ENCODE results near the gene CTNS. TPM values are rescaled to one million over a fixed set of nuclear protein-coding genes. Genes with fewer than 3 reads are reported as not detected.

Gene CTNS
- polyA plus RNA-seq, 1 donor from 2014 or later, result 8.8 TPM

DNA sequence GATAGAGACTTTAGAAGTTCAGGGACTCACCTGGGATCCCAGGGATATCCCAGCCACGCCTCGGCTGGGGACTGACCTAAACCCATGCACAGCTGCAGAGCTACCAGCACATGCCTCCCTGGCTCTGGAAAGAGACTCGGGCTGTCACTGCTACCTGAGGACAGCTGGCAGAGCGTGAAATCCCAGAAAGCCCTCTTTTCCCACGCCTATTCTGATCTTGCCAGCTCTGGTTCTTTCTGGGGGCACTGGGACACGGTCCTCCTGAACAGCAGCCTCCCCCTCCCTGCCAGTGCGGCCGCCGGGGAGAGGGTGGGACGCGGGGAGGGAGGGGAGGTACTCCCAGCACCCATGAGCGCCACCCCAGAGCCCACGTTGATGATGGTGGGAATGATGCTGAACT lies 48.6 kb downstream of the CTNS start:
- Histone ChIP-seq H3K79me2 (replicated peaks; ENCODE audit: insufficient read depth, low read length) (no peaks in the 10 kb centered on the region), H3K9ac (ENCODE audit: low read length) (no peak overlapping the region)

DNA sequence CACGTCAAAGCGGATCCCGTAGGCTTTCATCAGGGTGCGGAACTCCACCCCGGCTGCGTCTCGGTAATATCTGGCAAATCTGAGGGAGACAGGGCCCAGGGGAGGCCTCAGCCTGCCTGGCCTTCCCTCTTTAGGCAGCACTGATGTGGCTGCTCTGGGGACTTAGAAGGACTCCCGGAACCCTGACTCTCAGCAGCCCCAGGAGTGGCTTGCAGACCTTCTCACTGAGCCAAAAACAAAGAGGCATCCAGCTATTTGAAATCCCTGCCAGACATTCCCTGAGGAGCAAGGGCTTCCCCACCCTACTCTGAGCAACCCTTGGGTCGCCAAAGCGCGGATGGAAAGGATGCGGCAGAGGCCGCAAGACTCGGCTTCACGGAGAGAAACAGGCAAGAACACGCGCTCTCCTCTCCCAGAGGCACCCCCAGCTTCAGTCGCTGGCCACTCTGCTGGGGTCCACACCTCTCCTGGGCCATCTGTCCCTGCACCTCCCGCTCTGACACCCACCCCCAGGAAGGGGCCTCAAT lies 51.5 kb downstream of the CTNS start:
- H3K27ac ChIP-seq (ENCODE audit: low read length), result no peak overlapping the region
- H3K79me2 ChIP-seq (replicated peaks; ENCODE audit: insufficient read depth, low read length), result no peaks in the 10 kb centered on the region
- TF ChIP-seq EZH2 (IDR thresholded peaks at IDR 0.05; ENCODE audit: borderline replicate concordance, insufficient read depth, low read length, poor library complexity, severe bottlenecking) (no peak), RAD21 (conservative IDR thresholded peaks at IDR 0.05) (no peak), TAF1 (IDR thresholded peaks at IDR 0.05; ENCODE audit: low read depth) (no peak), SMC3 (conservative IDR thresholded peaks at IDR 0.05; ENCODE audit: poor library complexity) (no peak), POLR2AphosphoS5 (IDR thresholded peaks at IDR 0.05) (no peak), MXI1 (conservative IDR thresholded peaks at IDR 0.05; ENCODE audit: poor library complexity, severe bottlenecking) (no peak), EP300 (conservative IDR thresholded peaks at IDR 0.05; ENCODE audit: poor library complexity, severe bottlenecking) (no peak)
- TF ChIP-seq, protein P1, sequence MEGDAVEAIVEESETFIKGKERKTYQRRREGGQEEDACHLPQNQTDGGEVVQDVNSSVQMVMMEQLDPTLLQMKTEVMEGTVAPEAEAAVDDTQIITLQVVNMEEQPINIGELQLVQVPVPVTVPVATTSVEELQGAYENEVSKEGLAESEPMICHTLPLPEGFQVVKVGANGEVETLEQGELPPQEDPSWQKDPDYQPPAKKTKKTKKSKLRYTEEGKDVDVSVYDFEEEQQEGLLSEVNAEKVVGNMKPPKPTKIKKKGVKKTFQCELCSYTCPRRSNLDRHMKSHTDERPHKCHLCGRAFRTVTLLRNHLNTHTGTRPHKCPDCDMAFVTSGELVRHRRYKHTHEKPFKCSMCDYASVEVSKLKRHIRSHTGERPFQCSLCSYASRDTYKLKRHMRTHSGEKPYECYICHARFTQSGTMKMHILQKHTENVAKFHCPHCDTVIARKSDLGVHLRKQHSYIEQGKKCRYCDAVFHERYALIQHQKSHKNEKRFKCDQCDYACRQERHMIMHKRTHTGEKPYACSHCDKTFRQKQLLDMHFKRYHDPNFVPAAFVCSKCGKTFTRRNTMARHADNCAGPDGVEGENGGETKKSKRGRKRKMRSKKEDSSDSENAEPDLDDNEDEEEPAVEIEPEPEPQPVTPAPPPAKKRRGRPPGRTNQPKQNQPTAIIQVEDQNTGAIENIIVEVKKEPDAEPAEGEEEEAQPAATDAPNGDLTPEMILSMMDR (IDR thresholded peaks at IDR 0.05; ENCODE audit: poor library complexity, severe bottlenecking), result no peak
- TF ChIP-seq, protein P2, sequence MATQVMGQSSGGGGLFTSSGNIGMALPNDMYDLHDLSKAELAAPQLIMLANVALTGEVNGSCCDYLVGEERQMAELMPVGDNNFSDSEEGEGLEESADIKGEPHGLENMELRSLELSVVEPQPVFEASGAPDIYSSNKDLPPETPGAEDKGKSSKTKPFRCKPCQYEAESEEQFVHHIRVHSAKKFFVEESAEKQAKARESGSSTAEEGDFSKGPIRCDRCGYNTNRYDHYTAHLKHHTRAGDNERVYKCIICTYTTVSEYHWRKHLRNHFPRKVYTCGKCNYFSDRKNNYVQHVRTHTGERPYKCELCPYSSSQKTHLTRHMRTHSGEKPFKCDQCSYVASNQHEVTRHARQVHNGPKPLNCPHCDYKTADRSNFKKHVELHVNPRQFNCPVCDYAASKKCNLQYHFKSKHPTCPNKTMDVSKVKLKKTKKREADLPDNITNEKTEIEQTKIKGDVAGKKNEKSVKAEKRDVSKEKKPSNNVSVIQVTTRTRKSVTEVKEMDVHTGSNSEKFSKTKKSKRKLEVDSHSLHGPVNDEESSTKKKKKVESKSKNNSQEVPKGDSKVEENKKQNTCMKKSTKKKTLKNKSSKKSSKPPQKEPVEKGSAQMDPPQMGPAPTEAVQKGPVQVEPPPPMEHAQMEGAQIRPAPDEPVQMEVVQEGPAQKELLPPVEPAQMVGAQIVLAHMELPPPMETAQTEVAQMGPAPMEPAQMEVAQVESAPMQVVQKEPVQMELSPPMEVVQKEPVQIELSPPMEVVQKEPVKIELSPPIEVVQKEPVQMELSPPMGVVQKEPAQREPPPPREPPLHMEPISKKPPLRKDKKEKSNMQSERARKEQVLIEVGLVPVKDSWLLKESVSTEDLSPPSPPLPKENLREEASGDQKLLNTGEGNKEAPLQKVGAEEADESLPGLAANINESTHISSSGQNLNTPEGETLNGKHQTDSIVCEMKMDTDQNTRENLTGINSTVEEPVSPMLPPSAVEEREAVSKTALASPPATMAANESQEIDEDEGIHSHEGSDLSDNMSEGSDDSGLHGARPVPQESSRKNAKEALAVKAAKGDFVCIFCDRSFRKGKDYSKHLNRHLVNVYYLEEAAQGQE (IDR thresholded peaks at IDR 0.05; ENCODE audit: borderline replicate concordance), result no peak
- H3K9me3 ChIP-seq (ENCODE audit: low read length), result no peaks in the 10 kb centered on the region
- H3K4me3 ChIP-seq (ENCODE audit: low read length), result no peak overlapping the region
- no peaks in the 10 kb centered on the region for H3K36me3 ChIP-seq (ENCODE audit: insufficient read depth, low read length)
- H4K20me1 ChIP-seq (ENCODE audit: insufficient read depth), result no peaks in the 10 kb centered on the region
- no peaks in the 10 kb centered on the region for H3K27me3 ChIP-seq (ENCODE audit: insufficient read depth, low read depth, low read length)
- no peaks in the 10 kb centered on the region for H3F3A ChIP-seq (ENCODE audit: insufficient read depth, low read length, poor library complexity, severe bottlenecking)
- H3K9me2 ChIP-seq (ENCODE audit: insufficient read depth, low read length), result no peaks in the 10 kb centered on the region
- no peak overlapping the region for H3K9ac ChIP-seq (ENCODE audit: low read length)
- no peak overlapping the region for H3K4me2 ChIP-seq (ENCODE audit: low read length)
- no peak overlapping the region for H2AFZ ChIP-seq (ENCODE audit: low read depth, low read length)

More for the DNA sequence above, 48.6 kb downstream of the CTNS start:
- Histone ChIP-seq H3K4me2 (ENCODE audit: low read length) (no peak overlapping the region), H3K36me3 (ENCODE audit: insufficient read depth, low read length) (no peaks in the 10 kb centered on the region), H2AFZ (ENCODE audit: low read depth, low read length) (no peak overlapping the region), H3K9me2 (ENCODE audit: insufficient read depth, low read length) (no peaks in the 10 kb centered on the region), H3K27me3 (ENCODE audit: insufficient read depth, low read depth, low read length) (no peaks in the 10 kb centered on the region), H4K20me1 (ENCODE audit: insufficient read depth) (no peaks in the 10 kb centered on the region), H3K9me3 (ENCODE audit: low read length) (no peaks in the 10 kb centered on the region), H3K4me3 (ENCODE audit: low read length) (no peak overlapping the region), H3K27ac (ENCODE audit: low read length) (no peak overlapping the region), H3F3A (ENCODE audit: insufficient read depth, low read length, poor library complexity, severe bottlenecking) (no peaks in the 10 kb centered on the region)
- TF ChIP-seq, protein P1 (IDR thresholded peaks at IDR 0.05; ENCODE audit: poor library complexity, severe bottlenecking), result no peak
- no peak for TF ChIP-seq EZH2 (IDR thresholded peaks at IDR 0.05; ENCODE audit: borderline replicate concordance, insufficient read depth, low read length, poor library complexity, severe bottlenecking)
